HG02870 (cell line): ENCODE results near the gene PDE7B.
"Not testable (repeated sequence)": the region's sequence is repeated elsewhere in the genome, so short reads cannot be mapped to it uniquely, and the experiment has no call there.

Experiments
- ATAC-seq: cut with Tn5 transposase; IDR thresholded peaks from one replicate; pipeline ENCODE4 v1.9.1; 2021; ENCODE audit warnings: mild to moderate bottlenecking, moderate library complexity; ENCODE audit not compliant: unreplicated experiment

Gene PDE7B

GRCh38 chr6:135842618-135843392 lies 8.7 kb upstream of the PDE7B start:
- no peak for ATAC-seq

- ATAC-seq, result no peak
These were observed 619 bp upstream of the PDE7B start for GRCh38 chr6:135850882-135851281.

GRCh38 chr6:135852746-135853145 lies 1.2 kb downstream of the PDE7B start:
- no peak for ATAC-seq

GRCh38 chr6:135853227-135853626 lies 1.7 kb downstream of the PDE7B start:
- no peak for ATAC-seq

GRCh38 chr6:135853986-135854385 lies 2.5 kb downstream of the PDE7B start:
- no peak for ATAC-seq

GRCh38 chr6:135854799-135855198 lies 3.3 kb downstream of the PDE7B start:
- ATAC-seq, result peak; percentile 75

- no peak for ATAC-seq
These were observed 7.4 kb downstream of the PDE7B start for GRCh38 chr6:135858931-135859330.

GRCh38 chr6:135860361-135860760 lies 8.9 kb downstream of the PDE7B start:
- no peak for ATAC-seq

- ATAC-seq, result peak; percentile 80
These were observed 9.7 kb downstream of the PDE7B start for GRCh38 chr6:135861189-135861588.

GRCh38 chr6:135864929-135865328 lies 13.4 kb downstream of the PDE7B start:
- ATAC-seq, result not testable (repeated sequence)

- no peak for ATAC-seq
These were observed 15.1 kb downstream of the PDE7B start for GRCh38 chr6:135866445-135867123.

- no peak for ATAC-seq
These were observed 15.8 kb downstream of the PDE7B start for GRCh38 chr6:135867332-135867731.

- ATAC-seq, result no peak
These were observed 18.4 kb downstream of the PDE7B start for GRCh38 chr6:135869857-135870256.

GRCh38 chr6:135870722-135871121 lies 19.2 kb downstream of the PDE7B start:
- ATAC-seq, result no peak

- ATAC-seq, result no peak
These were observed 19.8 kb downstream of the PDE7B start for GRCh38 chr6:135871296-135871695.

GRCh38 chr6:135871878-135872277 lies 20.4 kb downstream of the PDE7B start:
- ATAC-seq, result no peak

- no peak for ATAC-seq
These were observed 23.9 kb downstream of the PDE7B start for GRCh38 chr6:135875446-135875845.

- ATAC-seq, result no peak
These were observed 24.6 kb downstream of the PDE7B start for GRCh38 chr6:135876058-135876457.

- no peak for ATAC-seq
These were observed 26.2 kb downstream of the PDE7B start for GRCh38 chr6:135877666-135878065.

GRCh38 chr6:135880066-135880972 lies 28.8 kb downstream of the PDE7B start:
- ATAC-seq, result peak; percentile 90

GRCh38 chr6:135883045-135883444 lies 31.5 kb downstream of the PDE7B start:
- no peak for ATAC-seq
